Fibroblast of gingiva (primary cell): ENCODE results near the gene SH3GLB1.
"Not testable (repeated sequence)": the region's sequence is repeated elsewhere in the genome, so short reads cannot be mapped to it uniquely, and the experiment has no call there.

Experiments
- DNase-seq: peaks from one replicate; pipeline ENCODE4 v3.0.0-alpha.2; 2011; ENCODE audit warnings: low read depth

Gene SH3GLB1

GRCh38 chr1:86704458-86704971 lies at the start of gene SH3GLB1:
Gene SH3GLB1, plus strand, starts transcription at chr1:86704576. Its CDS starts 324 bp downstream, at chr1:86704900.
- DNase-seq = peak; percentile 88

- not testable (repeated sequence) for DNase-seq
Observed at GRCh38 chr1:86658381-86658780, 46.0 kb upstream of the SH3GLB1 start.

DNA sequence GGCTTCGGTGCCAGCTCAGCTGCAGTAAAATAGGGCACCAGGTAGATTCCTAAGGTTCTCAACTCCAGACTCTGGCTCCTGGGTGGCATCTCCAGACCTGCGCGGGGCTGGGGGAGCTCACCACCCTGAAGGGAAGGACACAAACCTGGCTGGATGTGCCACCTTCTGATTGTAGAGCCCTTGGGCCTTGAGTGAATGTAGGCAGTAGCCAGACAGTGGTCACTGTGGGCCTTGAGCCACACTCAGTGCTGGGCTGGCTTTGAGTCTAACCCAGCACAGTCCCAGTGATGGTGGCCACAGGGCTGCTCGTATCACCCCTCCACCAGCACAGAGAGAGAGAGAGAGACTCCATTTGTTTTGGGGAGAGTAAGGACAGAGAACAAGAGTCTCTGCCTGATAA lies 38.0 kb upstream of the SH3GLB1 start:
- no peak for DNase-seq

DNA sequence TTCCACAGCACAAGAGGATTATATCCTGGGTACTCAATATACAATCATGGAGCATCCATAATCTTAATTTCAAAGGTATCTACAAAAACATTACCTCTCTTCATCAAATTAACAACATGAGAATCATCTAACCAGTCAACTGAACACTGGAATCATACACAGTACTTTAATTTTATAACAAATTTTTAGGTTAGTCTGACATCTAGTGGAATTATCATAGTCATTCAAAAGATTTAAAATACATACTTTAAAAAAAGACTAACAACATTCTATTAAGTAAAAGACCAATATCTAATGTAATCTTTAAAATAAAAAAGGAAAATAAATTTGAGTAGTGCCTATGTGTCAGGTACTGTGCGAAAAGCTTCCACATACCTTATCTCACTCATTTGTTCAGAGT lies 16.8 kb upstream of the SH3GLB1 start:
- no peak for DNase-seq

- DNase-seq = no peak
Observed at GRCh38 chr1:86692641-86693040, 11.7 kb upstream of the SH3GLB1 start.

DNA sequence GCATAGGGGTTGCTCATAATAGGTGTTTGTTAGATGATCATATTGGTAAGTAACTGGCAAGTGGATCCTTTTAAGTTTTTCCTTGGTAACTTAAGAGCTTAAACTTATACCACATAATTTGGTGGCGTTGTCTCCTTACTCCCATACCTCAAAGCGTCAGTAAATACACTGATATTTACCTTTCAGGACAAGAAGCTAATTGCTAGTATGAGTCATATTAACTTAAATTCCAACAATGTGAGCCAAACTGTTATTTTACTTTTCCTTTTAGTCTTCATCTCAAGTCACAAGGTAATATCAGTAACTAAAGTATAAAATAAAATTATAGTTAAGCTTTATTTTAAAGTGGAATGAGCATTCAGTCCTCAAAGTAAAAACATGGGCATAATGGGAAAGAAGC lies 9.0 kb upstream of the SH3GLB1 start:
- DNase-seq = no peak

- DNase-seq = no peak
Observed at GRCh38 chr1:86696522-86696921, 7.9 kb upstream of the SH3GLB1 start.

GRCh38 chr1:86699186-86699585 lies 5.2 kb upstream of the SH3GLB1 start:
- no peak for DNase-seq

DNA sequence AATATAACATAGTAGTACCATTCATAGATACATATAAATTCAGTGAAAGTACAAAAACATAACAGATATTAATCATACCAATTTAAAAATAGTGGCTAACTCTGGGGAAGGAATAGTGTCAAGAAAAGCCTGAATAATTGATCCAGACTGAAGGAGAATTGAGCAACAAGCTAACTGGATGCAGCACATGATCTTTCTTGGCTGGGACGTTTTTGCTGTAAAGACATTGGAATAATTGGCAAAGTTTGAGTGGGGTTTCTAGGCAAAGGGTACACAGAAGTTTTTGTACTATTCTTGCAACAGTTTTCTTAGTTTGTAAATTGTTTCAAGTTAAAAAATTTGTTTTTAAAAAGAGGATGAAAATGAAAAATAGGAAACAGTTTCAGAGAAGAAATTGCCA lies 2.6 kb upstream of the SH3GLB1 start:
- DNase-seq = peak; percentile 55

GRCh38 chr1:86702954-86703494 lies 1.4 kb upstream of the SH3GLB1 start:
- DNase-seq = not testable (repeated sequence)

DNA sequence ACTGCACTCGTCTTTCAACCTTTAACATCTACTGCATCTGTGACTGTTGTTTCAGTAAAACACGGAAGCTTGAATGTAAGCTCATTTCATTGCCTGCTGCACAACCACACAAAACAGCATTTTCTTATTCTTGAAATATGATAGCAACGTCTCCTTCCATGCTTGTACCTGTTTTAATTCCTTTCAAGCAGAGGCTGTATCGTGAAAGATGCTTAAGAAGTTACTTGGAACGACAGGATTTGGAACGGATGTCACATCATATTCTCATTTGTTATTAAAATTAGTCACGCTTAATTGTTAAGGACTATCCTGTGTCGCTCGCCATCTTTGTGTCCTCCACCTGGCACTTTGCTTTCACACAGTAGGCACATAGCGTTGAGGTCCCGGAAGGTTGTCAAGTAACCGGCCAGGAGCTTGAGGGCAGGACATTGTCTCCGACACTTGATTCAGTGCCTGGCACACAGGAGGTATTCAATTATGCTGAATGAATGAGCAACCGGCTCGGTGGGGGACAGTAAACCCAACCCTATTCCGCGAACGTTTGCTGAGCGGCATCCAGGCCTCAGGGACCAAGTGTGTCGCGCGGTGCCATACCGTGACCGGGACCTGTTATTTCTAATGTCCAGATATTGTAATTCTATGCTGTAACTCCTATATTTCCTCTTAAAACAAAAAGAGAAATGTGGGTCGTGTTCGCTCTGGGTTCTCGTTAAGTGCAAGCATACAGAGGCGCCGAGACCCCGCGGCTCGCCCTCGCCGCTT lies 499 bp upstream of the SH3GLB1 start:
- peak; percentile 11 for DNase-seq

DNA sequence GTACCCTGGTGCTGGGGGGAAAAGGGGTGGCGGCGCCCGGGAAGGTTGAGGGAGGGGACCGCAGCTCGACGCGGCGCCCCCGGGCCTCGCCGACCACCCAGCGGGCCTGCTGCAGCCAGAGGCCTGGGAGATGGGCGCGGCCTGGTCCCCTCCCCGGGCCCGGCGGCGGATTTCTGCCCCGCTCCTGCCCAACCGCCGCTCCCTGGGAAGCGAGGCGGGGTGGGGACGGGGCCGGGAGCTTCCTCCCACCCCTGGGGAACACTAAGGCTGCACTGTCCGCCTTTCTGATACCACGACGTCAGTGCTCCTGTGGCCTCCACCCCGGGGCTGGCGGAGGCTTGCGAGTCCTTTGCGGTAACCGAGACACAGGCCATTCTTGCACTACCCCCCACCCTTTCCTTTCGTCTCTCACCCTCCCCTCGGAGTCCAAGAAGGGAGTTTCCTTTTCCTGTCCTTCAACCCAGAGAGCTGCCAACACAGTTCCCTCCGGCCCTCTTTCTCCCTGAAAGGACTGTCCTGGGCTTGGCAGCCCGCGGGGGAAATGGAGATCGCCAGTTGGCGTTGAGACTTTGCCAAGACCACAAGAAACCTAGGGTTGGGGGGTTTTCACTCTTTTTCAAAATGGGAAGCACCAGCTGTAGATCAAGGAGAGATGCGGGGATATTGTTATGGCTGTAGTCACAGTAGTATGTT lies 742 bp downstream of the SH3GLB1 start:
- peak; percentile 73 for DNase-seq

DNA sequence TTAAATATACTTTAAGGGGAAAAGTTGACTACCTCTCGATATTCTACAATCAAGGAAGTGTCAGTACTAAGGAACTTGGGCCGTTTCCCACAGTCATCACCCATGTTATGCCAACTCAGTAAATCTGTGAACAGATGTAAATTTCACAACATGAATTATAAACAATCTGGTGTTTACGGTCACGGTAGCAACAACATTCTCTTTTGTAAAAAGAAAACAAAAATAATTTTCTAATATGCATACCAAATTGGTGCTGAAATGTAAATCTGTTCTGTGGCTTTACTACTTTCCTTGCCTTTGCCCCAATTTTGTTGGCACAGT lies 1.2 kb downstream of the SH3GLB1 start:
- peak; percentile 59 for DNase-seq

DNA sequence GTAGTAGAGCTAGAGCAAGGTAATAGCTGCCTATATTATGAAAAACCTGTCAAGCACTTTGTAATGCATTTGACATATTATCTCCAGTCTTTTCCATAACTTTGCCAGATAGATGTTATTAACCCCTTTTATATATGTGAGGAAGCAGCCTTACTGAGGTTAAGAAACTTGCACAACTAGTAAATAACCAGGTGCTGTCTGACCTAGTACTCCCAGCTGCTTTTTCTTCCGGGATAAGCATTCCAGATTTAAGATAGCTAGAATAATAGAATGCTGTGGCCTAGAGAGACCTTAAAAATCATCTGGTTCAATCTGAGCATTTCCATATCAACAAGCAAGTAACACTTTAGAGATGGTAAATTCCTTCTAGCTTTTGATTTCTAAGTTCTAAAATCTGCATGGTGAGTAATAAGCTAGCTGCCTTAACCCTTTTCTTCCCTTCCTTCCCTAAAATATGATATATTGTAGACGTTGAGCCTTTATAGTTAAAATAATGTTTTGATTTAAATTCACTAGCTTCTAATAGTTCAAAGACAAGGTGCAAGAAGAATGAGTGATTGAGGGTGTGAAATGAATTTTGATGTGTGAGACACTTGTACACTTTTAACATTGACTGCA lies 1.8 kb downstream of the SH3GLB1 start:
- DNase-seq = no peak

GRCh38 chr1:86708920-86709319 lies 4.5 kb downstream of the SH3GLB1 start:
- no peak for DNase-seq

GRCh38 chr1:86712088-86712860 lies 7.9 kb downstream of the SH3GLB1 start:
- no peak for DNase-seq

GRCh38 chr1:86713477-86713876 lies 9.1 kb downstream of the SH3GLB1 start:
- DNase-seq = no peak

- DNase-seq = peak; percentile 12
Observed at GRCh38 chr1:86714159-86714558, 9.8 kb downstream of the SH3GLB1 start.

DNA sequence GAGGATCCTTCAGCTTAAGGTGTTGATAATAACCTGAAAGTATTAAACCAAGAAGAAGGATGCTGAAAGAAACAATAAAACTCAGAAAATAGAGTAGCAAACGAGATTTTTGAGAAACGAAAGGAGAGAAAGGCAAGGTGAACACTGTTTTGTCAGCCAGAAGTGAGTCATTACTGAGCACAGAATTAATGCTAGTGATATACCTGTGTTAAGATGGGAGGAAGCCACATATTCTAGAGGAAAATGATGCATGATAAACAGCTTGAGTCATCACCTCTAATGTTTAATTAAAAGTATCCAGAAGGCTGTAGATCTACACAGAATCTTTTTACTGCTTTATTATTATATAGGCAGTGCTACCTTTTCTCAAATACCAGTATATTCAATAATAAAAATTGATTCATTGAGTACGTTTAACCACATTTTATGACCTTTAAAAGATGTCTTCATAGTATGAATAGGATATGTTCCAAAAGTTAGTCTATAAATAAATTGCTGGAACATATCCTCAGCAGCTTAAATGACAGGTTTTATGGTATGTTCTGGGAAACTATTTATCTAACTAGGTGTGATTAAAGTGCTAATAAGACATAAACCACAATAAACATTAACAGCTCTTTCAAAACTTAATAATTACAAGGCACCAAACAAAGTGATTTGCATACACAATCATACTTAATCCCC lies 10.3 kb downstream of the SH3GLB1 start:
- no peak for DNase-seq

DNA sequence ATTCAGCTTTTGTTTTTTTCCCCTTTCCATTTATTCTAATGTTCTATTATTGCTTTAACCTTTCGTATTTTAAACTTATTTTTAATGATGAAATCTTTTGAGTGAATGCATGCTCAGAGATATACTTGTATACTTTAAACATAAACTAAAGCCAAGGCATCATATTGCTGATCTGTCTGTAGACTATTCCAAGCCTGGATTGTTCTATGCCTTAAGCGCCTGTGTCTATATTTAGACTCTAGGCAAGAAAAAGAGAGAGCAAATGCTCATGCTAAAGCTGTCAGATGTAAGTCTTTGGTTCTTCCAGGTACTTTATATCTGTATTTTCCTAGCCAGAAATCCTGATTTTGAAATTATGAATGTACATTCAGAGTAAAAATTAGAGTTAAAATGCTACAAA lies 14.4 kb downstream of the SH3GLB1 start:
- no peak for DNase-seq

GRCh38 chr1:86731416-86731815 lies 27.0 kb downstream of the SH3GLB1 start:
- DNase-seq = no peak
